ENCODE measurements around the gene RNF213. TPM values are rescaled to one million over a fixed set of nuclear protein-coding genes. Genes with fewer than 3 reads are reported as not detected.

RNF213 gene
- total and polyA plus RNA-seq, 10 of the 15 experiments (the other 5 are each of a cell fraction or from before 2014, with no cell fraction given), result 18.6 to 145 (median 65.8) TPM

GRCh38 chr17:80352216-80352895 is 91.7 kb downstream of the RNF213 start:
- BruUV-seq (replicated peaks), result TSS peak; percentile 33
- no peak for ATAC-seq
- intact Hi-C loops (cut with micrococcal nuclease; ENCODE audit: unreplicated experiment) (no loop called here), in situ Hi-C loops (cut with MboI) (no loop called here)
- Histone ChIP-seq H3K27ac (ENCODE audit: control insufficient read depth, insufficient read depth) (no peak overlapping the region), H2AFZ (ENCODE audit: control insufficient read depth, low read depth, low read length) (no peak overlapping the region), H3K9me3 (replicated peaks; ENCODE audit: control insufficient read depth, insufficient read depth, low read length) (no peaks in the 10 kb centered on the region), H3K9ac (ENCODE audit: control insufficient read depth, insufficient read depth, low read length) (no peak overlapping the region), H3K36me3 (ENCODE audit: control insufficient read depth in 2 of 2, insufficient read depth in 2 of 2, low read length in 1 of 2) (peaks cover 42 to 55% of the 10 kb centered on the region in 2 experiments), H3K4me1 (ENCODE audit: control insufficient read depth, insufficient read depth, low read length) (no peaks in the 10 kb centered on the region), H3K4me2 (ENCODE audit: control insufficient read depth, insufficient read depth) (no peak overlapping the region), H3K4me3 (no peak overlapping the region), H3K27me3 (replicated peaks in 1 of 2; ENCODE audit: control insufficient read depth in 2 of 2, insufficient read depth in 2 of 2, low read length in 1 of 2) (no peaks in the 10 kb centered on the region), H3K79me2 (ENCODE audit: control insufficient read depth, insufficient read depth, low read length) (no peaks in the 10 kb centered on the region), H4K20me1 (ENCODE audit: control insufficient read depth, insufficient read depth) (no peaks in the 10 kb centered on the region)
- TF ChIP-seq NBN (IDR thresholded peaks at IDR 0.05) (no peak), ZNF622 (IDR thresholded peaks at IDR 0.05) (no peak), GABPA (IDR thresholded peaks at IDR 0.05; ENCODE audit: low read depth) (no peak), DPF2 (IDR thresholded peaks at IDR 0.05) (no peak), TCF3 (IDR thresholded peaks at IDR 0.05; ENCODE audit: borderline replicate concordance, insufficient read depth, low read depth, low read length) (no peak)
- SMC1A ChIA-PET (ENCODE audit: uncharacterized antibody, unreplicated experiment), result no interaction called here
- CTCF ChIA-PET, result interaction anchor here (0.6 to 1.1 kb wide), 2 partner anchors 157 to 162 kb away, joined by 3 read pairs; no protein-coding TSS in a partner anchor
- RAD21 ChIA-PET (ENCODE audit: unreplicated experiment), result no interaction called here
- DNase-seq (ENCODE audit: low read depth, low spot score), result no peak
- WGBS (ENCODE audit: insufficient coverage, insufficient replicate concordance, low lambda C conversion rate, missing lambda C conversion rate), result 95% methylated on average over 22 of the region's 22 CpGs
- FAIRE-seq, result no peak
- POLR2A ChIA-PET, result no interaction called here

- in situ Hi-C loops (cut with MboI) (no loop called here), intact Hi-C loops (cut with micrococcal nuclease; ENCODE audit: unreplicated experiment) (no loop called here)
- BruUV-seq (replicated peaks), result no TSS peak
- WGBS (ENCODE audit: insufficient coverage, insufficient replicate concordance, low lambda C conversion rate, missing lambda C conversion rate), result 95% methylated on average over 28 of the region's 28 CpGs
- RAD21 ChIA-PET (ENCODE audit: unreplicated experiment), result no interaction called here
- H3K4me3 ChIP-seq, result no peak overlapping the region
- no peak overlapping the region for H2AFZ ChIP-seq (ENCODE audit: control insufficient read depth, low read depth, low read length)
- ATAC-seq (no peak), DNase-seq (ENCODE audit: low read depth, low spot score) (no peak), FAIRE-seq (no peak)
- no peak overlapping the region for H3K9ac ChIP-seq (ENCODE audit: control insufficient read depth, insufficient read depth, low read length)
- CTCF ChIA-PET, result no interaction called here
- POLR2A ChIA-PET, result no interaction called here
- no peak overlapping the region for H3K4me2 ChIP-seq (ENCODE audit: control insufficient read depth, insufficient read depth)
- no peaks in the 10 kb centered on the region for H3K27me3 ChIP-seq (replicated peaks in 1 of 2; ENCODE audit: control insufficient read depth in 2 of 2, insufficient read depth in 2 of 2, low read length in 1 of 2)
- SMC1A ChIA-PET (ENCODE audit: uncharacterized antibody, unreplicated experiment), result no interaction called here
- no peak overlapping the region for H3K27ac ChIP-seq (ENCODE audit: control insufficient read depth, insufficient read depth)
- no peaks in the 10 kb centered on the region for H4K20me1 ChIP-seq (ENCODE audit: control insufficient read depth, insufficient read depth)
- no peaks in the 10 kb centered on the region for H3K79me2 ChIP-seq (ENCODE audit: control insufficient read depth, insufficient read depth, low read length)
- no peaks in the 10 kb centered on the region for H3K4me1 ChIP-seq (ENCODE audit: control insufficient read depth, insufficient read depth, low read length)
- H3K36me3 ChIP-seq (ENCODE audit: control insufficient read depth in 2 of 2, insufficient read depth in 2 of 2, low read length in 1 of 2), result peaks cover 39 to 49% of the 10 kb centered on the region in 2 experiments
- H3K9me3 ChIP-seq (replicated peaks; ENCODE audit: control insufficient read depth, insufficient read depth, low read length), result no peaks in the 10 kb centered on the region
- TF ChIP-seq NR2C2 (IDR thresholded peaks at IDR 0.05; ENCODE audit: borderline replicate concordance, control insufficient read depth, insufficient read length, low read depth) (no peak), IKZF1 (conservative IDR thresholded peaks at IDR 0.05) (no peak), ZBTB11 (CRISPR knock-in tag; IDR thresholded peaks at IDR 0.05) (no peak), MTA2 (IDR thresholded peaks at IDR 0.05; ENCODE audit: low read depth) (no peak), RELB (IDR thresholded peaks at IDR 0.05; ENCODE audit: low read depth) (no peak), GATAD2B (conservative IDR thresholded peaks at IDR 0.05; ENCODE audit: low read depth) (no peak), ZNF217 (IDR thresholded peaks at IDR 0.05) (no peak)
These were observed 92.5 kb downstream of the RNF213 start for GRCh38 chr17:80352991-80353665.

Data from GM12878 (cell line).